HG03342 (cell line): Measurements from ENCODE around the gene APOBEC3C.
A peak's percentile ranks its signal among the peaks of the same experiment; 100 is the strongest.
"Not testable (repeated sequence)": the region's sequence is repeated elsewhere in the genome, so short reads cannot be mapped to it uniquely, and the experiment has no call there.

Source experiments
- ATAC-seq: cut with Tn5 transposase; IDR thresholded peaks from one replicate; pipeline ENCODE4 v1.9.1; 2021; ENCODE audit warnings: mild to moderate bottlenecking, moderate library complexity; ENCODE audit not compliant: unreplicated experiment

APOBEC3C gene

DNA sequence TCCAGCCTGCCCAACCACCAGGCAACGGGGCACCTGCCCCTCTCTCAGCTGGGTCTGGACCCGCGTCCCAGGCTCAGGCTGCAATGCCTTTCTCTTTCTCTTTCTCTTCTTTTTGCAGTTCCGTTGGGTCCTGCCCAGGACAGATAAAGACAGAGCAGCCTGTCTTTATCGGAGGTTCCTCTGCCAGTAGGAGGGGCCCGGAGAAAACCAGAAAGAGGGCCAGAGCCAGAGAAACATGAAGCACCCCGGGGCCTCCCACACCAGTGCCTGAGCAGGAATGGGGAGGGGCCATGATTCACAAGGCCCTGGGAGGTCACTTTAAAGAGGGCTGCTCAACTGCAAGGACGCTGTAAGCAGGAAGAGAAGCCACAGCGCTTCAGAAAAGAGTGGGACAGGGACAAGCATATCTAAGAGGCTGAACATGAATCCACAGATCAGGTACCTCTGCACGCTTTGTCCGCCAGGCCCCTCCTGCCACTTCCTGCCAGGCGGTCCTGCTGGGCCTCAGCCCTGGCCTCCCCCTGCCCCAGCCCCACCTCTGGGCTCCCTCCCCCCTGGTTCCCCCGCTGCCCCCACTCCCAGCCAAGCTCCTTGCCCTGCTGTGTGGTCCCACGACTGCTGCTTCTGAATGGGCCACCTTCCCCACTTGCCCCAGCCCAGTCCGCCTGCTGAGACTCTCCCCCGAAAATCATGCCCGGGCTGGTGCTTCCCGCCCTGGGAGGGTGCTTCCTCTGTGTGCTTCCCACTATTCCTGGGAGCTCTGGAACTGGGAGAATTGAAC, at the start of gene APOBEC3C:
APOBEC3C (plus strand) TSS at position 316 of the 781 bp plus-strand sequence; CDS start at position 422, 106 bp downstream.
- peak; percentile 74 for ATAC-seq

DNA sequence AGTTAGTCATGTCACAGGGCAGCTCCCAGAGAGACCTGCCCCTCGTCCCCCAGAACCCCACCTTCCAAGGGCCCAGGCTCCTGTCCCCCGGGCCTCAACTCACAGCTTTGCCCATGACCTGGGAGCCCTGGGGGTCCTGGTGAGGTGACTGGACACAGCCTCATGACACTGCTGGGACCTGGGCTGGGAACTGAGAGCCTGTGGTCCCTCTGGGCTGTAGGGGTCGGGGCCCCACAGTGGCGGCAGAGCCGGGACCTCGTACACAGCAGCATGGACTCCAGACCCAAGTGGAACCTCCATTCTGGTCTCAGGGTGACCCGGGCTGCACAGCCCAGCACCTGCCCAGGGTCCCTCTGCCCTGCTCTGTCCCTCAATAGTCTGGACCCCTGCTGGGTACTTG, 49.8 kb upstream of the APOBEC3C start:
- ATAC-seq, result no peak

DNA sequence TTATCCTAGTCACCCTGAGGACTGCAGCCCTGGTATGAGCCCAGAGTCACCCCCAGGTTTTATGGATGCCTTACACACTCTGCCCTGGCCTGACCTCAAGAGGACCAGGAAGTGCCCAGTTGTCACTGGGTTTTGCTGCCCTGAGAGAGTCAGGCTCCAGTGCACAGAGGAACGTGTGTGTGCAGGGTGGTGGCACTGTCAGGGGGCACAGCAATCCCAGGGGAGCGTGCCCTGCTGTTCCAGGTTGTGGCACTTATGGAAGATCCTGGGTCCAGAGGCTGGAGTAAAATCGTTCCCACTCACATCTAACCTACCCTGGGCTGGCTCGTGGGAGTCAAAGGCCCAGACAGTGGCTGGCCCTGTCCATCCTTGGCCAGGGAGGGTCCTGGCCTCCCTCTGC, 49.1 kb upstream of the APOBEC3C start:
- no peak for ATAC-seq

DNA sequence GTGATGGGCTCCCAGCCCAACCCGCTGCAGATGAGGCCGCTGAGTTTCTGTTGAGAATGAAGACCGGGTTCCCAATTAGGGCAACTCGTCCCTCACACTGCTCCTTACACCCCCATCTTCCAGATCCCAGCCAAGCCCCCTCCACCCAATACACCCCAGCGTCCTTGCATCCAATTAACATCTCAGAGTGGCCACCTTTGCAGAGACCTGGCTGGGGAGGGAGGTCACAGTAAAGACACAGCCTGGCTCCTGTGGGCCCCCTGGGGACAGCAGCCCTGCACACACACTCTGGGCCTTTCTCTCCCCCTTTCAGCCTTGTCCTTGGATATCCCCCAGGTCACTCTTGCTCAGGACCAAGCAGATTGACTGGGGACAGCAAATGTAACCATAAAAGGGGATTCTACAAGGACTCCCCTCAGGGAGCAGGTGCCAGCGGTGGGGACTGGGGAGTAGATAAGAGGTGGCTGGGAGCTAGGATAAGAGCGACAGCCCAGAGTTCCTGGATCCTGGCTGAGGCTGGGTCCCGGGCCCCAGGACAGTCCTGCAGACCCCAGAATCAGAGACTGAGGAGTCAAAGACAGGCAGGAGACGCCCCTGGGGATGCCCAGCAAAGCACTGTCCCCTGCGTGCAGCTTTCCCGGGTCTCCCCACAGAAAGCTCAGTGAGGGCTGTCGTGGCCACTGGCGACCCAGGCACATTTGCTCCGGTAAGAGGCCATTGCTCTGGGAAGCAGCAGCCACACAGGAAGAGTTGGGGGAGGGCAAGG, 48.3 kb upstream of the APOBEC3C start:
- ATAC-seq, result no peak

DNA sequence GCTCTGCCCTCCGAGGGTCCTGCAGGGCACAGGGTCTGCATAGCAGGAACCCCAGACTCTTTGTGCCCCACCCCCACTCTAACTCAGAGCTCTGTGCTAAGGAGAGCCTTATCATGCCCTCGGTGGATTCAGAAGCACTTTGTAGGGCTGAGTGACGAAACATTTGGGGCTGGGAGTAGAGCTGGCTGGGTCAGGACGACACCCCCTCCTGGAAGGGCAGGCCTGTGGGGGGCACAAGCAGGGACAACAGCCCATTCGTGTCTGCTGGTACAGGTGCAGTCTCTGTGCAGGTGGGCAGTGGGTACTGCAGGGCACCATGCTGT, 47.7 kb upstream of the APOBEC3C start:
- ATAC-seq, result no peak

DNA sequence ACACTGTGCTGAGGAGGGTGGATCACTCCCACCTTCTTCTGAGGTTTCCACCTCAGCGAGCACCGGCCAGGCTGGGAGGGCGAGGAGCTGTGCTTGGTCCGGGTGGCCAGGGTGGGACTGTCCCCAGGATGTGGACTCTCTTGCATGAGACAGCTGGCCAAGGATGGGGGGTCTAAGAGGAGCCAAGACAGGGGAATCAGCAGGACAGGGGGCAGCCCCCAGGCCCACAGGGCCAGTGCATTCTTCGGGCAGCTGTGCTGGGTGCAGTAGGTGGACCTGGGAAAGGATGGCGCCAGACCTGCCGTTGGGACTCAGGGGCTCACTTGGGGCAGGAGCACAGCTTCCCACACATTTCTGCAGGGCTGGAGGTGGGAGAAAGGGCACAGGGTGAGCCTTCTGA, 47.1 kb upstream of the APOBEC3C start:
- ATAC-seq, result no peak

DNA sequence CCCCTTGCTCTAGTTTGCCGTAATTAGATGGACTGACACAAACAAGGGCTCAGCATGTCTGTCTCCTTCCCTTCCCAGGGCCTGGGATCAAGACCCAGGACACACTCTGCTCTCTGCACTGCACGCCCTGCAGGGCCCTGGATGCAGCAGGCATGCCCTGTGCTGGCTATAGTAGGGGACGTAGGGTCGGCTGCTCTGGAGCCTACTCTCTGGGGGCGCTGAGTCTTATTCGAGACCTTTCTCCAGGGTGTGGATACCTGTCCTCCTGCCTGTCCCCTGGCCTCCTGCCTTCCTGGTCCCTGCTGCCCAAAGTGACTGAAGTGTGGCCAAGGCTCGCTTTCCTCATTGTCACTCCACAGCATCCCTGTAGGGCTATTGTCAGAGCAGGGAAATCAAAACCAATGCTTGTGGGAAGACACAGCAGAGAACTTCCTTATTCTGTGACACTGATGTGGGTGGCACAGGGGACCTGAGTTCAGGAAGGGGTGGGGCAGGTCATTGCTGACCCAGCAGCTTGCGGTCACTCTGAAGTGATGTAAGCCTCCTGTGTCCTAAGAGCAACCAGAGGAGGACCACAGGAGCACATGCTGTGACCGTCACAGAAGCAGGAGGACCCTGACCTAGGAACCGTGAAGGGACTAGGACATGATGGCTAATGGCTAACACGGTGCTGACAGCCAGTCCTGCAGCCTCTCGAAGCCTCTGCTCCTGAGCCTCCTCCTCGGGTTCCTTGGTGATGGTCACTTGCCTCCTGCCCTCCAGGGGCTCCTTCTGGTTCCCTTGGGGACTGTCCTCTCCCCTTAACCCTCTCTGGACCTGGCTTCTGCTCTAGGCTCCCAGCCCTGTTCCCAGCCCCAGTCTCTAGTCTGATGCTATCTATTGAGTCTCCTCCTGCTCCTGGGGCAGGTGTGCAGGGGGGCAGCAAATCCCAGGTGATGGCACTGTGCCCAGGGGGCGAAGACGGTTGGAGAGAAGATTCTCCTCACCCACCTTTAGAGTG, 46.3 kb upstream of the APOBEC3C start:
- no peak for ATAC-seq

DNA sequence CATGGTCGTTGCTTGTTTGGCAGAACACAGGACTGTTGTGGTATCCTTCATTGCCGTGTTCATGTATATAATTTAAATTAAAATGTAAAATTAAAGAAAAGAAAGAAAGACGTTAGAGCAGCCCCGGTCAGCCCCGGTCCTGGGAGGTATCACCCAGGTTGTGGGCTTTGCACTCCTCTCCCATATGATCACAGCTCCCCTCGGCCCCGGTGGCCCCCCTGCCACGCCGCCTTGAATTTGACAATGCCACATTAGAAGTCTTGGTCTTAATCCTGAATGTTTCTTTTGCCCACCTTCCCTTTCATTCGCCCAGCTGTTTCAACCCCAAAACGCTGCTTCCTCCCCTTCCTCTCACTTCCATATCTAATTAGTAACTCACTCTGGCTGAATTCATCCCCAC, 45.3 kb upstream of the APOBEC3C start:
- ATAC-seq, result no peak

DNA sequence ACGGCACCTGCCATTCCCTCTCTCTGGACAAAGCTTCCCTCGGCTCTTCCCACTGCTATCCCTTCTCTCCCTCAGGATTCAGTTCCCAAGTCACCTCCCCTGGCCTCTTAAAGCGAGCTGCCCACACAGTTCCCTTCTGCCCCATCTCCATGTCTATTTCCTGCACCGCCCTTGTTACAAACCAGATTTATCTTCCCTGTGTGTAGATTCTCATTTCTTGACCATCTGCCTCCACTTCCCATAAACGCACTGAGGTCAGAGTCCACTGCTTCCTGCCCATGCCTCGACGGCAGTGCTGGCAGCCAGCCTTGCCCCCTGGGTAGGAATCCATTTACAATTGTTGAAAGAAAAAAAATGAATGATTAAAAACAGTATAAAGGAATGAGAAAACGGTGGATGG, 43.5 kb upstream of the APOBEC3C start:
- no peak for ATAC-seq

DNA sequence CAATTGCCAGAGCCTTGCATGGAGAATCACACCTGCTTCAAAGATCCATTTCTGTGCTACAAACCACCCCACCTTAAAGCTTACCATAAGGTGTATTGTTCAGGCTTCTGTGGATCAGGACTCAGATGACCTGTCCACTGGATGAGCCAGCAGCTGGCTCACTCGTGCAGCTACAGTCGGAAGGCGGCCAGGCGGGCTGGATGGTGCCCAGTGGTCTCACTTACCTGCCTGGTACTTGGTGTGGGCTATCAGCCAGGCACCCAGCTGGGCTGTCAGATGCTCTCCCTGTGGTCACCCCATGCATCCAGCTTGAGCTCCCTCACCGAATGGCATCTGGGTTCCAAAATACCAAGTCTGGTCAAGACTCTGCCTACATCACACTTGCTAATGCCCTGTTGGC, 42.9 kb upstream of the APOBEC3C start:
- ATAC-seq, result no peak

DNA sequence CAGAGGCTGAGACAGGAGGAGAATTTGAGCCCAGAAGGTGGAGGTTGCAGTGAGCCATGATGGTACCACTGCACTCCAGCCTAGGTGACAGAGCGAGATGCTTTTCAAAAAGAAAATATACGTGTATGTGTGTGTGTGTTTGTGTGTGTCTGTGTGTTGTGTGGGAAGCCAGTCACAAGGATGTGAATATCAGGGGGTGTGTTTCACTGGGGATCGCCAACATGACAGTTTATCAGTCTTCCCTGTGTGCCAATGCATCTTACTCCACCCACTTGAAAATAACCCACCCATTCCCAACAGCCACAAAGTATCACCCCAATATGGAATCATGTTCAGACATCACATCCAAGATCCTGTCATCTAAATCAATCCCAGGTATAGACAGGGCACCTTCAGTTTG, 42.3 kb upstream of the APOBEC3C start:
- ATAC-seq, result no peak

DNA sequence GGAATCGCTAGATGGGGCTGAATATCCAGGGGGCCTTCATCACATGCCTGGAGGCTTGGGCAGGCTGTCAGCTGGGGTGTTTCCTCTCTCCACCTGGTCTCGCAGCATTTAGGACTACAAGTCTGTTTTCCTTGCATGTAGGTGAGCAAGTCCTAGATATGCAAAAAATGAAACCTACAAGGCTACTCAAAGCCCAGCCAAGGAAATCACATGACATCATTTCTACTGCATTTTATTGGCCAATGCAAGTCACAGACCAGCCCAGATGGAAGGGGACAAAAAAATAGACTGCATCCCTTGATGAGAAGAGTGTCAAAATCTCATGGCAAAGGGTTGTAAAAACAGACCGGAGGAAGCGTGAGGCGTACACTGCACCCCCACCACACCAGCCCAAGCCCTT, 41.5 kb upstream of the APOBEC3C start:
- ATAC-seq, result no peak

DNA sequence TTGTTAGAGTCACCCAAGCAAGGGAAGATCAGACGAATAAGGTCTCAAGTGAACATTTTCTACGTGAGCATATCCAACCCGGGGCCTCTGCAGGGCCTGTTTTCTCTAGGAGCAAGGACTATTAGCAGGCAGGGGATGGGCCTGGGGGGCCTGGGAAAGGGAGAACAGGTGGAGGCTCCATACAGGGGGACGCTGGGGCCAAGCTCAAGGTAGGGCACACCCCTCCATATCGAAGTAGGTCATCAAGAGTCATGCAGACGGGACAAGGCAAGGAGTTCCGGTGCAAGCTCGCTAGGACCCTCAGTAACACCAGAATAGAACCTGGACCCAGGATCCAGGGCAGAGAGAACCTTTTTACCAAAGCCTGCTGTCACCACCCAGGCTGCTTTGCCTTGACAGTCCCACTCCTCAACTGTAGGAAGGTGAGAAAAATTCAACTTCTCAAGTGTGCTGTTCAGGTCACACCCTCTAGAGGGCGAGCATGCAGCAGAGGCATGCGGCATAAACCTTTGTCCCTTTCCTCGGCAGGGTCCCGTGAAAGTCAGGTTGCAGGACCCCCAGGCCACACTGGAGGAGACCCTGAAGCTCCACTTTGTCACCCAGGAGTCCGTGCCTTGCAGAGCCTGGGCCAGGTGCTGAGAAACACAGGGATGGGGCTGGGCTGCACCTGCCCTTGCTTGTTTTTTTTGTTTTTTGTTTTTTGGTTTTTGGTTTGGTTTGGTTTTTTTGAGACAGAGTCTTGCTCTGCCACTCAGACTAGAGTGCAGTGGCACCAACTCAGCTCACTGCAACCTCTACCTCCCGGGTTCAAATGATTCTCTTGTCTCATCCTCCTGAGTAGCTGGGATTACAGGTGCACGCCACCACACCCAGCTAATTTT, 40.5 kb upstream of the APOBEC3C start:
- peak; percentile 42 for ATAC-seq

DNA sequence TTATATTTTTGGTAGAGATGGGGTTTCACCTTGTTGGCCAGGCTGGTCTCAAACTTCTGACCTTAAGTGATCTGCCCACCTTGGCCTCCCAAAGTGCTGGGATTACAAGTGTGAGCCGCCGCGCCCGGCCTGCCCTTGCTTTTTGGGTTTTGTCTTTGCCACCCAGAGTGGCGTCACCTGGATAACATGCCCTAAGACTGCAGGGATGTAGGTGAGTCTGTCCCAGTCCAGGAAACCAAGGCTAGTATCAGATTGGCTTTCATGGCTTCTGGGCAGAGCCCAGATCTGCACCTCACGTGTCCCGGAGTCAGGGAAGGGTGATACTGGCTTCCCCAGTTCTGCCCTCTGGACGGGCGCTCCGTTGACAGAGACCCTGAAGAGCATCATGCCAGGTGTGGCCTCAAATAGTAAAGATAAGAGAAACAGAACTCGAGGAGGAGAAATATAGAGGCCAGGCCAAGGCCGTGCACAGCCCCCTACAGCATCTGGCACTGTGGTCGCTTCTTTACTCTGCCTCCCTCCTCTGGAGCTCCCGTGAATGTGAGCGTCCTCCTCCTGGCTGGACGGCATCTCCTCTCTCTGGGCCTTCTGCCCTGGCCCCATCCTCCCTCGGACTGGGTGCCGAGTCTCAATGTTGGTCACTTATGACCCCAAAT, 39.8 kb upstream of the APOBEC3C start:
- ATAC-seq, result no peak

DNA sequence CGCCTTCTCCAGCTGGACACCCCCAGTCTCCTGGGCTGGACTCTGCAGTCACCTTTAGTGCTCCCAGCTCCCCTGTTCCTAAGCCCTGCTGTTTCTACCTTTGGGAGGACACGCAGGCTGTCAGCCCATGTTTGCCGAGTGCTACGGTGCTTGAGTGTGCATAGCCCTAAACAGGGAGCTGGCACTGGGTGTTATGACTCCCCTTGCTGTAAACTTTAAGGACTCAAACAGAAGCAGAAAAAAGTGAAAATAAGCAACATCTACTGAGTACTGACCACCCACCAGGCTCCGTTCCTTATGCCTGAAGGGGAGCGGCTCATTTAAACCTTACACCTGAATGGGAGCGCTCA, 39.3 kb upstream of the APOBEC3C start:
- ATAC-seq, result no peak

DNA sequence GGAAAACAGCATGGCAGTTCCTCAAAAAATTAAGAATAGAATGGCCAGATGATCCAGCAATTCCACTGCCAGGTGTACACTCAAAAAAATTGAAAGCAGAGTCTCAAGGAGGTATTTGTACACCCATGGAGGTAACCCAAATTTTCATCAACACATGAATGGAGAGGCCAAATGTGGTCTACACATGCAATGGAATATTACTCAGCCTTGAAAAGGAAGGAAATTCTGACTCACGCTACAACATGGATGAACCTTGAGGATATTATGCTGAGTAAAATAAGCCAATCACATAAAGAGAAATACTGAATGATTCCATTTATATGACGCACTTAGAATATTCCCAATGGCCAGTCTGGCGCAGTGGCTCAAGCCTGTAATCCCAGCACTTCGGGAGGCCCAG, 36.8 kb upstream of the APOBEC3C start:
- ATAC-seq, result not testable (repeated sequence)

DNA sequence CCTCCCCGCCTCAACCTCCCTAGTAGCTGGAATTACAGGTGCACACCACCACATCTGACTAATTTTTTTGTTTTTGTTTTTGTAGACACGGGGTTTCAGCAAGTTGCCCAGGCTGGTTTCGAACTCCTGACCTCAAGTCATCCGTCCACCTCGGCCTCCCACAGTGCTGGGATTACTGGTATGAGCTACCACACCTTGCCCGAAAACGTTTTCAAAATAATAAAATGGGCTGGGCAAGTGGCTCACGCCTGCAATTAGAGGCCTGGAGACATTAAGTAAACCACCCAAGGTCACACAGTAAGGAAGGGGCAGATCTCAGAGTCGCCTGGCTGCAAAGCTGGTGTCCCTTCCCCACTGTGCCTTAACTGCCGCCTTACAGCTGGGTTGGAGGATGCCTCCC, 33.5 kb upstream of the APOBEC3C start:
- ATAC-seq, result not testable (repeated sequence)

DNA sequence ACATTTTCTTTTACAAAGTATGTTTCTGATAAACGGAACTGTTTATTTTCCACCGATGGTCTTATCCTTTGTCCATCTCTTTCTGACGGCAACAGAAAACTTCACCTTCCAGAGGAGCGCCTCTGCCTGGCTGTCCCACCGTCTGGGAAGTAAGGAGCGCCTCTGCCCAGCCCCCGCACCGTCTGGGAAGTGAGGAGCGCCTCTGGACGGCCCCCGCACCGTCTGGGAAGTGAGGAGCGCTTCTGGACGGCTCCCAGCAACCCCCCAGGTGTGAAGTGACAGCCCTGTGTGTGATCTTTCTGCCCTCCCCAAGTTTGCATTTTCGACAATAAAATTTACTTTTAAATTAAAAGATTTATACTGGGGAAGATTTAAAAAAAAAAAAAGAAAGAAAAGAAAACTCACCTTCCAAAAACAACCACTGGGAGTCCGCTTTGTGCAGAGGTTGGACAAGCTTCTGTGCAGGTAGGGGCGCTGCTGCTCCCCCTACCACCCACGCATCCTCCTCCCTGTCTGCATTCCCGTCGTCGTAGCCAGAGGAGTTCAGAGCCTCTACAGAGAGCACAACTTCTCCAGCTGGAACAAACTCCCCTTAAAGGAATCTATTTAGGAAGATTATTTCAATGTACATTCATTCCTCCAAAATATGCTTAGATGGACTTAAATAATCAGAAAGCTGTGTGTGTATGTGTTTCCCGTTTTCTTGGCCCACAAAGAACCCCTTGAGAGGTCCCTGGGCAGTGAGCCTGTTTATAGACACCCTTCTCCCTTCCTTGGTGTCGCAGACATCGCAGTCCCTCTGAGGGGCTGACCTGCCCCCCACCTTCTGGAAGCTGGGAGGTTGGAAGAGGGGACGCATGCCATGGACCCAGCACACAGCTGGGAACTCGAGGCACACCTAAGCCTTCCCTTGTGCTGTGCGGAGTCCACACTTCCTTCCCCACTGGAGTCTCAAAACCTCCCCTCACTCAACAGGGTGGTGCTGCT, 32.8 kb upstream of the APOBEC3C start:
- no peak for ATAC-seq
